IMR-90 (cell line): ENCODE results near the gene RAG1. TPM values are rescaled to one million over a fixed set of nuclear protein-coding genes. Genes with fewer than 3 reads are reported as not detected.

Experiments
- ATAC-seq: fragments of 200-7000 bp; cut with Tn5 transposase; 2 replicates; pipeline ENCODE4 v1.9.1; 2020; ENCODE audit warnings: low read depth, mild to moderate bottlenecking, moderate library complexity
- BruUV-seq: library from RNA; stranded (reverse); fragments of 400-500 nt; replicated peaks from 2 replicates; lab custom pipeline; 2021; lab: Mats Ljungman, UMichigan
- CTCF ChIA-PET: fragments of 300-600 bp; formaldehyde crosslinking; extraction: SDS; loops from one replicate; lab custom pipeline; 2021; ENCODE audit warnings: antibody characterized with exemption; lab: Yijun Ruan, JAX
- POLR2A ChIA-PET: fragments of 300-600 bp; sonication (Branson Sonifier 250); formaldehyde crosslinking; loops from one replicate; lab custom pipeline; 2022; ENCODE audit warnings: antibody characterized with exemption; ENCODE audit not compliant: unreplicated experiment; lab: Charles Lee
- DNase-seq: peaks from one replicate; pipeline ENCODE4 v3.0.0; 2013
- H2AFZ ChIP-seq: replicated peaks from 2 replicates; pipeline ENCODE3; 2013; ENCODE audit warnings: low read length, mild to moderate bottlenecking; ENCODE audit not compliant: poor library complexity
- H2AK5ac ChIP-seq: 2 replicates; pipeline ENCODE4 v1.6.1; 2013; ENCODE audit warnings: low read depth, low read length, inconsistent platforms
- H2AK9ac ChIP-seq: replicated peaks from 2 replicates; pipeline ENCODE3; 2013; ENCODE audit warnings: mild to moderate bottlenecking, low read depth, low read length, moderate library complexity; ENCODE audit not compliant: poor library complexity
- H2BK120ac ChIP-seq: 2 replicates; pipeline ENCODE4 v1.6.1; 2013; ENCODE audit warnings: low read depth, low read length, inconsistent platforms
- H2BK15ac ChIP-seq: 3 replicates; pipeline ENCODE4 v1.6.1; 2013; ENCODE audit warnings: low read depth, low read length, inconsistent platforms
- H2BK20ac ChIP-seq: 2 replicates; pipeline ENCODE4 v1.6.1; 2013; ENCODE audit warnings: low read depth, mild to moderate bottlenecking, inconsistent platforms, low read length, moderate library complexity
- H2BK5ac ChIP-seq: 2 replicates; pipeline ENCODE4 v1.6.1; 2013; ENCODE audit warnings: mild to moderate bottlenecking, low read depth, low read length, inconsistent platforms; ENCODE audit not compliant: poor library complexity, severe bottlenecking
- H3K14ac ChIP-seq: replicated peaks from 2 replicates; pipeline ENCODE4 v1.6.1; 2013; ENCODE audit warnings: low read depth, low read length, inconsistent platforms
- H3K18ac ChIP-seq: 2 replicates; pipeline ENCODE4 v1.6.1; 2013; ENCODE audit warnings: low read depth, low read length, control low read depth
- H3K23ac ChIP-seq: 2 replicates; pipeline ENCODE4 v1.6.1; 2013; ENCODE audit warnings: low read depth, low read length, inconsistent platforms
- H3K27ac ChIP-seq: 2 replicates; pipeline ENCODE4 v1.5.1; 2013; ENCODE audit warnings: mild to moderate bottlenecking, control low read depth, low read length; ENCODE audit not compliant: insufficient read depth
- H3K27me3 ChIP-seq: 2 replicates; pipeline ENCODE4 v1.6.1; 2013; ENCODE audit warnings: low read length; ENCODE audit not compliant: control insufficient read depth, insufficient read depth
- H3K36me3 ChIP-seq: 2 replicates; pipeline ENCODE4 v1.6.1; 2013; ENCODE audit warnings: low read length, mixed read lengths; ENCODE audit not compliant: control insufficient read depth, insufficient read depth
- H3K4ac ChIP-seq: 2 replicates; pipeline ENCODE4 v1.6.1; 2013; ENCODE audit warnings: low read depth, low read length, inconsistent platforms
- H3K4me1 ChIP-seq: 2 replicates; pipeline ENCODE4 v1.6.1; 2013; ENCODE audit warnings: low read length, mixed read lengths; ENCODE audit not compliant: control insufficient read depth, insufficient read depth
- H3K4me2 ChIP-seq: 2 replicates; pipeline ENCODE4 v1.6.1; 2013; ENCODE audit warnings: low read depth, mild to moderate bottlenecking, control low read depth, low read length, moderate library complexity
- H3K4me3 ChIP-seq: 2 replicates; pipeline ENCODE4 v1.5.1; 2013; ENCODE audit warnings: low read depth, mild to moderate bottlenecking, control low read depth, low read length, moderate library complexity; ENCODE audit not compliant: insufficient read depth
- H3K56ac ChIP-seq: 2 replicates; pipeline ENCODE4 v1.6.1; 2013; ENCODE audit warnings: low read length, inconsistent platforms; ENCODE audit not compliant: insufficient read depth; ENCODE audit errors: extremely low read depth
- H3K79me1 ChIP-seq, 2 experiments: 2 replicates each; pipeline ENCODE4 v1.6.1; 2013; ENCODE audit warnings: low read length in 2 of 2, inconsistent platforms in 1 of 2, low read depth in 1 of 2
- H3K9ac ChIP-seq: 2 replicates; pipeline ENCODE4 v1.6.1; 2013; ENCODE audit warnings: low read depth, low read length, control low read depth
- H3K9me1 ChIP-seq: 2 replicates; pipeline ENCODE4 v1.6.1; 2013; ENCODE audit warnings: low read length, inconsistent platforms; ENCODE audit not compliant: insufficient read depth
- H3K9me3 ChIP-seq: 2 replicates; pipeline ENCODE4 v1.6.1; 2013; ENCODE audit warnings: low read length; ENCODE audit not compliant: control insufficient read depth, insufficient read depth
- H4K20me1 ChIP-seq: 2 replicates; pipeline ENCODE4 v1.6.1; 2013; ENCODE audit warnings: low read length, inconsistent platforms; ENCODE audit not compliant: insufficient read depth
- H4K5ac ChIP-seq: 2 replicates; pipeline ENCODE4 v1.6.1; 2013; ENCODE audit warnings: mild to moderate bottlenecking, low read depth, low read length, control low read depth
- H4K8ac ChIP-seq, 2 experiments: 2 replicates each; pipeline ENCODE4 v1.6.1; 2013; ENCODE audit warnings: low read depth in 2 of 2, low read length in 2 of 2, control low read depth in 1 of 2, inconsistent platforms in 1 of 2
- H4K91ac ChIP-seq: 2 replicates; pipeline ENCODE4 v1.6.1; 2013; ENCODE audit warnings: low read depth, low read length, inconsistent platforms; ENCODE audit not compliant: insufficient read depth
- MAFK ChIP-seq: IDR thresholded peaks from 2 replicates; pipeline ENCODE4 v1.6.1; 2012; ENCODE audit warnings: low read depth, low read length, improper control_type of control experiment
- RCOR1 ChIP-seq: IDR thresholded peaks from 2 replicates; pipeline ENCODE4 v1.6.1; 2012; ENCODE audit warnings: mild to moderate bottlenecking, low read length, improper control_type of control experiment; ENCODE audit not compliant: insufficient replicate concordance
- WGBS, 2 experiments: methylation state at CpG; one replicate each; pipeline versions ENCODE4 v1.1.5 to v1.1.7; 2013; ENCODE audit warnings: missing lambda C conversion rate in 2 of 2; ENCODE audit not compliant: insufficient read length in 1 of 2; ENCODE audit errors: extremely low coverage in 2 of 2; 5-methylcytosine and 5-hydroxymethylcytosine counted together
- dilution Hi-C: fragments of 300-500 bp; cut with HindIII; formaldehyde crosslinking; loops from one replicate; pipeline ENCODE4 v1.14.3; 2018; ENCODE audit warnings: low sequenced_read_pairs; ENCODE audit not compliant: unreplicated experiment
- in situ Hi-C: fragments of 300-500 bp; cut with MboI; formaldehyde crosslinking; loops from 3 replicates; pipeline ENCODE4 v1.14.3; 2019; ENCODE audit warnings: low sequenced_read_pairs, inconsistent platforms, mixed read lengths
- intact Hi-C: fragments of 100-400 bp; cut with micrococcal nuclease; formaldehyde crosslinking; loops from 2 replicates; pipeline ENCODE4 v1.10.0; 2022
- polyA plus RNA-seq, 3 experiments: library from polyadenylated mRNA; depleted of rRNA; stranded (reverse); fragments of >200 nt; gene quantifications; 2 replicates each; pipeline ENCODE4 v1.2.3, GENCODE V29; 2012; ENCODE audit warnings: low replicate concordance in 1 of 3
- total RNA-seq: library from RNA; depleted of rRNA; stranded (reverse); fragments of >200 nt; gene quantifications from 2 replicates; pipeline ENCODE4 v1.2.3, GENCODE V29; 2012

Gene RAG1
- total and polyA plus RNA-seq, 2 of the 4 experiments (the other 2 are of a cell fraction): 0.14 to 0.72 TPM

DNA sequence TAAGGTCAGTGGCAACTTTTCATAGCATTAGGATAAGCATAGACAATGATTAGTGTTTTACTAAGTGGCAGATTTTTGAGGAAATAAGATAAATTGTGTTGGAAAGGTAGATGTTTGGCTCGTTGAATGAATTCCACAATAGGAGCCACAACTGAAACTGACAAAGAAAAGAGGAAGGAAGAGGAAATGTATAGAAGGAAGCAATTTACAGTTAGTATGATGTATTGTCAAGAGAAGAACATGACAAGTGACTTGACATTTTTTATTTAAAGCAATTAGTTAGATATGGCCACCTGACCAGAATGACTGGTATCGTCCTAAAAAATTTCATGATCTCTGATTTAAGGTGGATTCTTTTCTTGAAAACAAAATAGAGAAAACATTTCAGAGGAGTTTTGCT lies 33.3 kb downstream of the RAG1 start:
- no peaks in the 10 kb centered on the region for H3K9me1 ChIP-seq
- no peak overlapping the region for H3K27ac ChIP-seq
- no peak overlapping the region for H2AK9ac ChIP-seq
- no TSS peak for BruUV-seq
- no peak overlapping the region for H3K9ac ChIP-seq
- in situ Hi-C loops (no loop called here), intact Hi-C loops (no loop called here), dilution Hi-C loops (no loop called here)
- H2BK120ac ChIP-seq: no peak overlapping the region
- 100% methylated on average over 2 of the region's 2 CpGs; no CpG with 5 or more reads in 1 of the 2 experiments for WGBS, 2 experiments
- H3K23ac ChIP-seq: no peak overlapping the region
- no peaks in the 10 kb centered on the region for H3K36me3 ChIP-seq
- no peak overlapping the region for H3K18ac ChIP-seq
- no peaks in the 10 kb centered on the region for H4K20me1 ChIP-seq
- no peak overlapping the region for H2BK5ac ChIP-seq
- no peak overlapping the region for H3K4me2 ChIP-seq
- CTCF ChIA-PET: no interaction called here
- H3K79me1 ChIP-seq: no peaks in the 10 kb centered on the region
- no peak overlapping the region for H2BK20ac ChIP-seq
- H3K4me3 ChIP-seq: no peak overlapping the region
- H3K14ac ChIP-seq: no peak overlapping the region
- H2AFZ ChIP-seq: no peak overlapping the region
- no peaks in the 10 kb centered on the region for H3K4me1 ChIP-seq
- TF ChIP-seq RCOR1: no peak
- no peak for TF ChIP-seq MAFK
- no peak for DNase-seq
- no peak overlapping the region for H2AK5ac ChIP-seq
- no peak overlapping the region for H4K91ac ChIP-seq
- no peak overlapping the region for H4K8ac ChIP-seq
- POLR2A ChIA-PET: no interaction called here
- H4K5ac ChIP-seq: no peak overlapping the region
- no peak overlapping the region for H3K4ac ChIP-seq
- H3K56ac ChIP-seq: no peak overlapping the region
- no peak for ATAC-seq
- no peaks in the 10 kb centered on the region for H3K9me3 ChIP-seq
- no peak overlapping the region for H2BK15ac ChIP-seq
- H3K27me3 ChIP-seq: no peaks in the 10 kb centered on the region
